GM19467 (cell line): ENCODE data around the gene OXSR1.
"Not testable (repeated sequence)": the region's sequence is repeated elsewhere in the genome, so short reads cannot be mapped to it uniquely, and the experiment has no call there.

Source experiments
- ATAC-seq: cut with Tn5 transposase; IDR thresholded peaks from one replicate; pipeline ENCODE4 v1.9.1; 2021; ENCODE audit warnings: mild to moderate bottlenecking, moderate library complexity; ENCODE audit not compliant: unreplicated experiment

Gene OXSR1

GRCh38 chr3:38163841-38164642, 1.3 kb upstream of the OXSR1 start:
- ATAC-seq: no peak

GRCh38 chr3:38164643-38164951, 740 bp upstream of the OXSR1 start:
- ATAC-seq: no peak

- ATAC-seq: no peak
Measured at GRCh38 chr3:38165722-38166387, 518 bp downstream of the OXSR1 start.

GRCh38 chr3:38167591-38167990, 2.3 kb downstream of the OXSR1 start:
- no peak for ATAC-seq

GRCh38 chr3:38168151-38169026, 3.1 kb downstream of the OXSR1 start:
- no peak for ATAC-seq

- no peak for ATAC-seq
Measured at GRCh38 chr3:38169027-38169317, 3.6 kb downstream of the OXSR1 start.

GRCh38 chr3:38170722-38171121, 5.4 kb downstream of the OXSR1 start:
- no peak for ATAC-seq

- no peak for ATAC-seq
Measured at GRCh38 chr3:38171622-38172021, 6.3 kb downstream of the OXSR1 start.

GRCh38 chr3:38173834-38174418, 8.6 kb downstream of the OXSR1 start:
- no peak for ATAC-seq

- ATAC-seq: no peak
Measured at GRCh38 chr3:38177181-38177580, 11.8 kb downstream of the OXSR1 start.

GRCh38 chr3:38186781-38187180, 21.4 kb downstream of the OXSR1 start:
- no peak for ATAC-seq

GRCh38 chr3:38190481-38190881, 25.1 kb downstream of the OXSR1 start:
- no peak for ATAC-seq

GRCh38 chr3:38202931-38203330, 37.6 kb downstream of the OXSR1 start:
- ATAC-seq: not testable (repeated sequence)

- no peak for ATAC-seq
Measured at GRCh38 chr3:38203690-38204089, 38.4 kb downstream of the OXSR1 start.

- ATAC-seq: no peak
Measured at GRCh38 chr3:38204599-38205471, 39.5 kb downstream of the OXSR1 start.

GRCh38 chr3:38205472-38205805, 40.1 kb downstream of the OXSR1 start:
- no peak for ATAC-seq

GRCh38 chr3:38207254-38208003, 42.1 kb downstream of the OXSR1 start:
- ATAC-seq: no peak

GRCh38 chr3:38210141-38210757, 44.9 kb downstream of the OXSR1 start:
- peak; percentile 83 for ATAC-seq

GRCh38 chr3:38212141-38212540, 46.8 kb downstream of the OXSR1 start:
- no peak for ATAC-seq

- no peak for ATAC-seq
Measured at GRCh38 chr3:38214560-38214959, 49.2 kb downstream of the OXSR1 start.
